ENCODE data around the gene C10orf53. TPM values are rescaled to one million over a fixed set of nuclear protein-coding genes. Genes with fewer than 3 reads are reported as not detected.
"Not testable (repeated sequence)": the region's sequence is repeated elsewhere in the genome, so short reads cannot be mapped to it uniquely, and the experiment has no call there.

The C10orf53 gene
- total RNA-seq, 2 donors from 2014 or later, result not detected

GRCh38 chr10:49710966-49711365, 31.5 kb downstream of the C10orf53 start:
- ATAC-seq (no peak), DNase-seq (no peak)
- H3K9me3 ChIP-seq (ENCODE audit: control insufficient read depth, low read length, poor library complexity, severe bottlenecking), result no peaks in the 10 kb centered on the region
- Mint-ChIP-seq H3K36me3 (ENCODE audit: low read depth) (no peaks in the 10 kb centered on the region), H3K4me1 (no peaks in the 10 kb centered on the region), H3K27me3 (peaks cover 35% of the 10 kb centered on the region), H3K27ac (no peak overlapping the region), H3K4me3 (no peak overlapping the region)

DNA sequence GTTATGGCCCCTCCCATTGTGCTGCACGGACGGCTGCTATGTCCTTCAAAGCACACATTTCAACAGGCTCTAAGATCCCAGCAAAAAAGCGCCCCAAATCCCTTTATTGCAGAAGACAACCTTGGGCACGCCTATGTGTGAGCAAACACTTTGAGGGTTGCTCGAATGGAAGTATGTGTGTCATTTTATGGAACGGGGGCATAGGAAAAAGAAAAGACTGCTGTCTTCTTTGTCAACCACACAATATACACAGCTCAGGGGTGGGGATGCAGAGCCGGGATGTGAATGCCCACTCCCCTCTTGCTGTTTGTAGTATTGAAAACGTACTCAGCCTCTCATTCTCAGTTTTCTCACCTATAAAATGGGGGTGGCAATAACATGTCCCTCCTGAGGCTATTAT, 32.0 kb downstream of the C10orf53 start:
- ATAC-seq, result no peak
- H3K4me1 Mint-ChIP-seq, result no peaks in the 10 kb centered on the region

GRCh38 chr10:49713266-49713665, 33.8 kb downstream of the C10orf53 start:
- no peak overlapping the region for H3K4me3 Mint-ChIP-seq
- peaks cover 30% of the 10 kb centered on the region for H3K27me3 Mint-ChIP-seq
- ATAC-seq, result no peak
- no peak overlapping the region for H3K27ac Mint-ChIP-seq
- no peaks in the 10 kb centered on the region for H3K9me3 ChIP-seq (ENCODE audit: control insufficient read depth, low read length, poor library complexity, severe bottlenecking)
- no peak for DNase-seq
- H3K4me1 Mint-ChIP-seq, result no peaks in the 10 kb centered on the region
- no peaks in the 10 kb centered on the region for H3K36me3 Mint-ChIP-seq (ENCODE audit: low read depth)

More for the DNA sequence above, 32.0 kb downstream of the C10orf53 start:
- no peaks in the 10 kb centered on the region for H3K36me3 Mint-ChIP-seq (ENCODE audit: low read depth)
- no peak overlapping the region for H3K27ac Mint-ChIP-seq
- no peak for DNase-seq
- H3K9me3 ChIP-seq (ENCODE audit: control insufficient read depth, low read length, poor library complexity, severe bottlenecking), result no peaks in the 10 kb centered on the region
- H3K27me3 Mint-ChIP-seq, result peaks cover 30% of the 10 kb centered on the region
- H3K4me3 Mint-ChIP-seq, result no peak overlapping the region

- not testable (repeated sequence) for ATAC-seq; H3K27ac Mint-ChIP-seq; DNase-seq; H3K9me3 ChIP-seq (ENCODE audit: control insufficient read depth, low read length, poor library complexity, severe bottlenecking); H3K36me3 Mint-ChIP-seq (ENCODE audit: low read depth); H3K4me3 Mint-ChIP-seq; H3K4me1 Mint-ChIP-seq
- H3K27me3 Mint-ChIP-seq, result peaks cover 23% of the 10 kb centered on the region
These were observed 35.7 kb downstream of the C10orf53 start for GRCh38 chr10:49715157-49715556.

GRCh38 chr10:49726593-49726992, 47.1 kb downstream of the C10orf53 start:
- no peaks in the 10 kb centered on the region for H3K9me3 ChIP-seq (ENCODE audit: control insufficient read depth, low read length, poor library complexity, severe bottlenecking)
- no peaks in the 10 kb centered on the region for H3K27me3 Mint-ChIP-seq

DNA sequence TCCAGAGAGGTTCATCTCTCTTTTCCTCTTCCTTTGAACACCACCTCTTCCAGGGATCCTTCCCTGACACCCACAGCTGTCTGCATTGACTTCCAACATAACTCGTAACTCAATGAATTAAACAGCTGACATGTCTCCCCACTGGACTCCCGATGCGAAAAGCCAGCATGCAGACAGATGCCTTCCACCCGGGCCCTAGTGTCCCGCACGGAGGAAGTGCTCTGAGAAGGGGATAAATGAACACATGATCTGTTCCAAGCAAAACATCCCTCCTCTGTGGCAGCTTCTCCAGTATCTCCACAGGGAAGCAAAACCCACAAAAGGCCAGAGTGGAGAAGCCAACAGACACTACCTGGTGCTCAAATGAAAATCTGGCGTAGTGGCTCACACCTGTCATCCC, 54.4 kb downstream of the C10orf53 start:
- Mint-ChIP-seq H3K27me3 (peaks cover 6% of the 10 kb centered on the region), H3K4me3 (no peak overlapping the region), H3K27ac (no peak overlapping the region), H3K36me3 (ENCODE audit: low read depth) (no peaks in the 10 kb centered on the region), H3K4me1 (no peaks in the 10 kb centered on the region)
- ATAC-seq, result no peak
- no peak for DNase-seq
- H3K9me3 ChIP-seq (ENCODE audit: control insufficient read depth, low read length, poor library complexity, severe bottlenecking), result no peaks in the 10 kb centered on the region

More at GRCh38 chr10:49726593-49726992, 47.1 kb downstream of the C10orf53 start:
- Mint-ChIP-seq H3K4me1 (no peaks in the 10 kb centered on the region), H3K36me3 (ENCODE audit: low read depth) (no peaks in the 10 kb centered on the region), H3K27ac (no peak overlapping the region), H3K4me3 (no peak overlapping the region)
- ATAC-seq (no peak), DNase-seq (no peak)

DNA sequence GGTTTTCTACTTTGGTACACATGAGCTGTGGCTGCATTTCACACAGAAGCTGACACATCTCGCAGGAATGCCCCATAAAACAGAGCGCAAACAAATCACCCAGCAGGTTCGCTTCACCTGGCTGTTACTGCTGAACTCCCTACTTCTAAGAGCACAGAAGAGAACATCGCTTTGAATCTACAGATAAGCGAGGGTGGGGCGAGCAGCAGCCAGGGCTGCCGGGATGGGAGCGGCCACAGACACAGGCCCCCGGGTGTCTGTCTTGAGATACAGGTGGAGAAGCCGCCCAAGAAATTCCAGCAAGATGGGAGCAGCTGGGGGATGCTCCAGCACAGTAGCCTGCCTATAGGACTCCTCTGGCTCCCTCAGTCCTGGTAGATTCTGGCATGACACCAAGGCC, 55.2 kb downstream of the C10orf53 start:
- peaks cover 6% of the 10 kb centered on the region for H3K27me3 Mint-ChIP-seq

DNA sequence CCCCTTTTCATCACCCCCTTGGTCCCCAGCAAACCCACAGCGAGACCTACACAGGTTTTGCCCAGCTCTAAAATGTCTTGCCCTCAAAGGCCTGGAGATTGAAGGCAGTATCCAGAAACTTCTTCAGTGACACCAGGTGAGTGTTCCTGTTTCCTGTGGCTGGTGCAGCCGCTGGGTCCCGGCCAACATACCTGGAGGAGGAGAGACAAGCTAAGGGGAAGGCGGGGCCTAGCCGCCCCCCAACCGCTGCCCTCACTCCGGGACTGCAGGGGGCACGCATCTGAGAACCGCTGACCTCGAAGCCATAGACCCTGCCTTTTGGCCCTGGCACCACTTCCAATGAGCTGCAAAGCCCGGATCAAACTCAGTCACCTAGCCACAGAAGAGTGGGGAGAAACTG, 55.7 kb downstream of the C10orf53 start:
- no peak for DNase-seq

More for the DNA sequence above, 55.2 kb downstream of the C10orf53 start:
- Mint-ChIP-seq H3K4me1 (no peaks in the 10 kb centered on the region), H3K27ac (no peak overlapping the region), H3K4me3 (no peak overlapping the region), H3K36me3 (ENCODE audit: low read depth) (no peaks in the 10 kb centered on the region)
- no peak for DNase-seq
- no peaks in the 10 kb centered on the region for H3K9me3 ChIP-seq (ENCODE audit: control insufficient read depth, low read length, poor library complexity, severe bottlenecking)
- ATAC-seq, result no peak

GRCh38 chr10:49735848-49736563, 56.6 kb downstream of the C10orf53 start:
- Mint-ChIP-seq H3K4me1 (no peaks in the 10 kb centered on the region), H3K27me3 (peaks cover 6% of the 10 kb centered on the region), H3K4me3 (no peak overlapping the region), H3K27ac (no peak overlapping the region), H3K36me3 (ENCODE audit: low read depth) (no peaks in the 10 kb centered on the region)
- no peaks in the 10 kb centered on the region for H3K9me3 ChIP-seq (ENCODE audit: control insufficient read depth, low read length, poor library complexity, severe bottlenecking)
- ATAC-seq (no peak), DNase-seq (no peak)

More for the DNA sequence above, 55.7 kb downstream of the C10orf53 start:
- Mint-ChIP-seq H3K27ac (no peak overlapping the region), H3K4me3 (no peak overlapping the region), H3K27me3 (peaks cover 6% of the 10 kb centered on the region), H3K4me1 (no peaks in the 10 kb centered on the region), H3K36me3 (ENCODE audit: low read depth) (no peaks in the 10 kb centered on the region)
- no peaks in the 10 kb centered on the region for H3K9me3 ChIP-seq (ENCODE audit: control insufficient read depth, low read length, poor library complexity, severe bottlenecking)
- no peak for ATAC-seq

- H3K9me3 ChIP-seq (ENCODE audit: control insufficient read depth, low read length, poor library complexity, severe bottlenecking), result no peaks in the 10 kb centered on the region
- Mint-ChIP-seq H3K4me1 (no peaks in the 10 kb centered on the region), H3K27ac (no peak overlapping the region), H3K27me3 (peaks cover 6% of the 10 kb centered on the region), H3K4me3 (no peak overlapping the region), H3K36me3 (ENCODE audit: low read depth) (no peaks in the 10 kb centered on the region)
- DNase-seq (no peak), ATAC-seq (no peak)
These were observed 57.2 kb downstream of the C10orf53 start for GRCh38 chr10:49736564-49737113.

DNA sequence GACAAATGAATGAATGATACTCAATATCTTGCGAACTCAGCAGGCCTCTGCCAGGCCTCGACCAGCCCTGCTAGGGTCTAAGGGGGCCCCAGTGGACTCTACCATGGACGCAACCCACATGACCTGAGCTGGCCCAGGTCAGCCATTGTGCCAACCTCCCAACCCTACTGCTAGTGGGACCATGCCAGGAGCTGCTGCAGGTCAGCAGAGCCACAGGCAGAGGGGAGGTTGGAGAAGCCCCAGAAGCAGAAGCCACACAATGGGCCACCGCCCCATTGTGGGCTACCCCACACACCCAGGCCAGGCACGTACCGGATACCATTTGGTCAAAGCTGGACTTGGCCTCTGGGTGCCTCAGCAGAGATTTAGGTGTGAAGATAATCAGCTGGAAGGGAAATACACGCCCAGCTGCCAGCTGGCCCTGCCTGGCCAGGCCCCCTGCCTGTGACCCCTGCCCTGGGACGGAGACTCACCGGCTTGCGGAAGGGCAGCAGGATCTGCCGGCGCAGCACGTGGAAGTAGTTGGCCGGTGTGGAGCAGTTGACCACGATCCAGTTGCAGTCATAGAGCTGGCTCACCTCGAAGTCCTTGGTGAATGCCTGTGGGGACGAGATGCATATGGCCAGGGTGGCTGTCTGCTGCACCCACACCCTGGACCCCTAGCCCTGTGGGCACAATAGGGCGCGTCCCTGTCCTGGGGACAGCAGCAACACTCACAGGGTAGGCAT, 58.2 kb downstream of the C10orf53 start:
- Mint-ChIP-seq H3K36me3 (ENCODE audit: low read depth) (no peaks in the 10 kb centered on the region), H3K4me3 (no peak overlapping the region), H3K27me3 (peaks cover 6% of the 10 kb centered on the region), H3K4me1 (no peaks in the 10 kb centered on the region), H3K27ac (no peak overlapping the region)
- DNase-seq, result no peak
- H3K9me3 ChIP-seq (ENCODE audit: control insufficient read depth, low read length, poor library complexity, severe bottlenecking), result no peaks in the 10 kb centered on the region
- no peak for ATAC-seq

DNA sequence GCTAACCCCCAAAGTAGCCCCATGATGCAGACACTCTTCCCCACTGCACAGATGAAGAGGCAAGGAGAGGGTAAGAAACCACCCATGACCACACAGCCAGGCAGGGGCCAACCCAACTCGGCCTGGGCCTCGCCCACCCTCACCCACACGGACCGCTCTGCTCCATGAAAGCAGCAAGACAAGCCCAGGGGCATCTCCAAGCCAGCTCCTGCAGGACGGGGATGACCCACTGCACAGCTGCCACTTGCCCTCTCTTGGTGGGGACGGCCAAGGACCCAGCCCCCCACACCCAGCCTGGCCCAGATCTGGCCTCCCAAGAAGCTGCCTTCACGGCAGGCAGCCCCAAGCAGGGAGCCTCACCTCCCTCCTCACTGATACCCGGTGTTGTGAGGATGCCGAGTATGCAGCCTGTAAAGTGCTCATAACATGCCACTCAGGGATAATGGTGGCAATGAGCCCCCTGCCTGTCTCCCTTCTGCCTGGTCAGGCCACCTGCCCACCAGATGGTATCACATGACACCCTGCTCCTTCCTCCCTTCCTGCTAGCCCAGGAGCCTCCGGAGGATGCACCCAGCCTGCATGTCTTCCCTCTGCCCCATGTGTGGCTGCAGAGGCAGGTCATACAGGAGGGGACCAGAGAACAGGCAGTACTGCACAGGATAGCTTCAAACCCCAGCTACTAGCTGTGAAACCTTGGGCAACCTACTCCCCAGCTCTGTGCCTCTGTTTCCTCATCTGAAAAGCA, 59.3 kb downstream of the C10orf53 start:
- Mint-ChIP-seq H3K4me3 (no peak overlapping the region), H3K27me3 (peaks cover 6% of the 10 kb centered on the region), H3K27ac (no peak overlapping the region), H3K4me1 (no peaks in the 10 kb centered on the region), H3K36me3 (ENCODE audit: low read depth) (no peaks in the 10 kb centered on the region)
- ATAC-seq (no peak), DNase-seq (no peak)
- no peaks in the 10 kb centered on the region for H3K9me3 ChIP-seq (ENCODE audit: control insufficient read depth, low read length, poor library complexity, severe bottlenecking)

GRCh38 chr10:49739426-49739825, 60.0 kb downstream of the C10orf53 start:
- DNase-seq, result no peak
- ATAC-seq, result no peak
- Mint-ChIP-seq H3K36me3 (ENCODE audit: low read depth) (no peaks in the 10 kb centered on the region), H3K4me1 (no peaks in the 10 kb centered on the region), H3K27me3 (peaks cover 6% of the 10 kb centered on the region), H3K27ac (no peak overlapping the region), H3K4me3 (no peak overlapping the region)
- no peaks in the 10 kb centered on the region for H3K9me3 ChIP-seq (ENCODE audit: control insufficient read depth, low read length, poor library complexity, severe bottlenecking)

Measured in T-helper 17 cell (primary cell).